Spinal cord (tissue), 10 donors: ENCODE results near the gene XKRX. TPM values are rescaled to one million over a fixed set of nuclear protein-coding genes. Genes with fewer than 3 reads are reported as not detected.

ENCODE experiments used
- DNase-seq, 6 donors: peaks; one replicate each; pipeline versions ENCODE4 v3.0.0 to v3.0.0-alpha.2; 2013 to 2015; ENCODE audit warnings: low spot score in 6 of 6, low read depth in 4 of 6
- H3K27ac ChIP-seq: one replicate; pipeline ENCODE4 v1.5.1; 2013; ENCODE audit warnings: low read depth, low read length, control low read depth
- H3K27me3 ChIP-seq: one replicate; pipeline ENCODE4 v1.6.1; 2013; ENCODE audit warnings: low read length; ENCODE audit not compliant: control insufficient read depth, insufficient read depth
- H3K36me3 ChIP-seq: one replicate; pipeline ENCODE4 v1.6.1; 2013; ENCODE audit warnings: low read length; ENCODE audit not compliant: control insufficient read depth, insufficient read depth
- H3K4me1 ChIP-seq: one replicate; pipeline ENCODE4 v1.6.1; 2013; ENCODE audit warnings: low read length; ENCODE audit not compliant: control insufficient read depth, insufficient read depth
- H3K4me3 ChIP-seq: one replicate; pipeline ENCODE4 v1.5.1; 2013; ENCODE audit warnings: low read depth, low read length, control low read depth
- H3K9me3 ChIP-seq: one replicate; pipeline ENCODE4 v1.6.1; 2013; ENCODE audit warnings: low read length; ENCODE audit not compliant: control insufficient read depth, insufficient read depth
- WGBS: methylation state at CpG from one replicate; pipeline ENCODE4 v1.1.5; 2013; ENCODE audit warnings: missing lambda C conversion rate; ENCODE audit not compliant: insufficient coverage; 5-methylcytosine and 5-hydroxymethylcytosine counted together
- polyA plus RNA-seq, 2 donors: library from polyadenylated mRNA; unstranded; fragments of 120-200 nt; gene quantifications; one replicate each; pipeline ENCODE4 v1.2.1, GENCODE V29; 2013; ENCODE audit not compliant: insufficient read length in 2 of 2
- total RNA-seq, 2 donors: library from RNA; depleted of rRNA in 1 of 2; stranded (reverse); fragments of 120-200 nt in 1 of 2; fragments of >200 nt in 1 of 2; gene quantifications; one replicate each; pipeline versions ENCODE4 v1.2.3 to v1.2.4, GENCODE V29; 2013 to 2014
- donor health status: healthy.

Gene XKRX
- total and polyA plus RNA-seq, 4 donors, result 0.10 to 0.28 (median 0.15) TPM; not detected in 1

- Histone ChIP-seq H3K27me3 (no peaks in the 10 kb centered on the region), H3K36me3 (no peaks in the 10 kb centered on the region), H3K4me3 (no peak overlapping the region), H3K27ac (no peak overlapping the region), H3K9me3 (no peaks in the 10 kb centered on the region), H3K4me1 (no peaks in the 10 kb centered on the region)
- WGBS, result 100% methylated on average over 1 of the region's 2 CpGs
- DNase-seq, result no peak
Measured at GRCh38 chrX:100868273-100868672, 60.4 kb downstream of the XKRX start.

GRCh38 chrX:100864657-100865391 lies 63.9 kb downstream of the XKRX start:
- no peak overlapping the region for H3K27ac ChIP-seq
- DNase-seq, result peak in 1 of 6 donors; percentile 10
- no peaks in the 10 kb centered on the region for H3K27me3 ChIP-seq
- no peaks in the 10 kb centered on the region for H3K36me3 ChIP-seq
- H3K9me3 ChIP-seq, result no peaks in the 10 kb centered on the region
- H3K4me1 ChIP-seq, result no peaks in the 10 kb centered on the region
- no CpG with 5 or more reads among the region's 2 CpGs for WGBS
- H3K4me3 ChIP-seq, result no peak overlapping the region

Other genes with a start within 250 kb of the XKRX start
- gene SYTL4, start 196.8 kb downstream of the XKRX start, total RNA-seq, result 10 to 100 TPM in 1 of 2 donors, 1 to 10 TPM in 1; 9.0 to 33.7 TPM
- 1 to 10 TPM; 6.7 to 9.1 TPM for gene SYTL4, start 196.8 kb downstream of the XKRX start, polyA plus RNA-seq
- gene CSTF2, start 108.5 kb downstream of the XKRX start, total RNA-seq, result 10 to 100 TPM; 13.1 to 16.7 TPM
- 10 to 100 TPM; 19.6 to 23.1 TPM for gene CSTF2, start 108.5 kb downstream of the XKRX start, polyA plus RNA-seq
- not detected for gene NOX1, start 54.6 kb downstream of the XKRX start, total RNA-seq
- gene NOX1, start 54.6 kb downstream of the XKRX start, polyA plus RNA-seq, result under 1 TPM; 0.84 to 0.87 TPM
- not detected for gene ARL13A, start 40.8 kb upstream of the XKRX start, total RNA-seq
- under 1 TPM; 0.24 to 0.39 TPM for gene ARL13A, start 40.8 kb upstream of the XKRX start, polyA plus RNA-seq
- 10 to 100 TPM; 13.3 to 15.0 TPM for gene TRMT2B, start 123.2 kb upstream of the XKRX start, total RNA-seq
- gene TRMT2B, start 123.2 kb upstream of the XKRX start, polyA plus RNA-seq, result 10 to 100 TPM in 1 of 2 donors, 1 to 10 TPM in 1; 9.4 to 11.6 TPM
- 10 to 100 TPM; 18.5 to 80.1 TPM for gene TMEM35A, start 150.0 kb upstream of the XKRX start, total RNA-seq
- 100 to 1,000 TPM; 122 to 132 TPM for gene TMEM35A, start 150.0 kb upstream of the XKRX start, polyA plus RNA-seq
- gene CENPI, start 169.3 kb upstream of the XKRX start, total RNA-seq, result 10 to 100 TPM in 1 of 2 donors, 1 to 10 TPM in 1; 8.7 to 13.6 TPM
- gene CENPI, start 169.3 kb upstream of the XKRX start, polyA plus RNA-seq, result 1 to 10 TPM; 4.2 to 5.2 TPM